ENCODE results near the gene VTA1. TPM values are rescaled to one million over a fixed set of nuclear protein-coding genes. Genes with fewer than 3 reads are reported as not detected.
"Not testable (repeated sequence)": the region's sequence is repeated elsewhere in the genome, so short reads cannot be mapped to it uniquely, and the experiment has no call there.

Gene VTA1
- total RNA-seq, 2 donors from 2014 or later, result 26.4 to 37.3 TPM

DNA sequence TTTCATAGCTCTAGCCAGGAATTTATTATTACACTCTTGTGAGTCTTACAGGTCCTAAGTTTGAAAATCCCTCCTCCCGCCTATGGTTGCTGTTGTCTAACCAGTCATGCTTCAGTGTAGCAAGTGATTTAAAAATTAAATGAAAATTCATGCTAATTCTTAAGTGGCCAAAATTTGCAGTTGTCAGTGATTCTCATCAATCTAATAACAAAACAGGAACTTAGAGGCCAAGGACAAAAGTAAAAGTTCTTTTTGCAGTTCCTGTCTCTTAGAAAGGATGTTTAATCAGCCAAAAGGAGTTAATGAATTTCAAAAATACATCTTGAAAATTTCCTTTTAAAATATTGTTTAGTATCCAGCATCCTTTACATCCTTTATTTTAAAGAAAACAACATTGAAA is 36.3 kb downstream of the VTA1 start:
- DNase-seq (ENCODE audit: low spot score) (no peak), ATAC-seq (ENCODE audit: insufficient number of reproducible peaks, low FRiP score, low read depth) (no peak)
- H3K9me3 ChIP-seq, result peaks cover under 1% of the 10 kb centered on the region
- H3K4me3 ChIP-seq, result no peak overlapping the region
- no peaks in the 10 kb centered on the region for H3K27me3 ChIP-seq (replicated peaks; ENCODE audit: insufficient read depth)
- H3K36me3 ChIP-seq, result no peaks in the 10 kb centered on the region
- H3K27ac ChIP-seq, result no peak overlapping the region
- no peaks in the 10 kb centered on the region for H3K4me1 ChIP-seq (ENCODE audit: control insufficient read depth in 1 of 2, low read depth in 2 of 2)
- TF ChIP-seq, protein P1, sequence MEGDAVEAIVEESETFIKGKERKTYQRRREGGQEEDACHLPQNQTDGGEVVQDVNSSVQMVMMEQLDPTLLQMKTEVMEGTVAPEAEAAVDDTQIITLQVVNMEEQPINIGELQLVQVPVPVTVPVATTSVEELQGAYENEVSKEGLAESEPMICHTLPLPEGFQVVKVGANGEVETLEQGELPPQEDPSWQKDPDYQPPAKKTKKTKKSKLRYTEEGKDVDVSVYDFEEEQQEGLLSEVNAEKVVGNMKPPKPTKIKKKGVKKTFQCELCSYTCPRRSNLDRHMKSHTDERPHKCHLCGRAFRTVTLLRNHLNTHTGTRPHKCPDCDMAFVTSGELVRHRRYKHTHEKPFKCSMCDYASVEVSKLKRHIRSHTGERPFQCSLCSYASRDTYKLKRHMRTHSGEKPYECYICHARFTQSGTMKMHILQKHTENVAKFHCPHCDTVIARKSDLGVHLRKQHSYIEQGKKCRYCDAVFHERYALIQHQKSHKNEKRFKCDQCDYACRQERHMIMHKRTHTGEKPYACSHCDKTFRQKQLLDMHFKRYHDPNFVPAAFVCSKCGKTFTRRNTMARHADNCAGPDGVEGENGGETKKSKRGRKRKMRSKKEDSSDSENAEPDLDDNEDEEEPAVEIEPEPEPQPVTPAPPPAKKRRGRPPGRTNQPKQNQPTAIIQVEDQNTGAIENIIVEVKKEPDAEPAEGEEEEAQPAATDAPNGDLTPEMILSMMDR (IDR thresholded peaks at IDR 0.05), result no peak

GRCh38 chr6:142184307-142184706 is 37.2 kb downstream of the VTA1 start:
- no peak for ATAC-seq (ENCODE audit: insufficient number of reproducible peaks, low FRiP score, low read depth)
- Histone ChIP-seq H3K9me3 (no peaks in the 10 kb centered on the region), H3K27ac (no peak overlapping the region), H3K4me1 (ENCODE audit: control insufficient read depth in 1 of 2, low read depth in 2 of 2) (no peaks in the 10 kb centered on the region), H3K36me3 (no peaks in the 10 kb centered on the region), H3K27me3 (replicated peaks; ENCODE audit: insufficient read depth) (no peaks in the 10 kb centered on the region), H3K4me3 (no peak overlapping the region)
- TF ChIP-seq, protein P1 (IDR thresholded peaks at IDR 0.05), result no peak
- no peak for DNase-seq (ENCODE audit: low spot score)

- TF ChIP-seq, protein P1 (IDR thresholded peaks at IDR 0.05), result no peak
- ATAC-seq (ENCODE audit: insufficient number of reproducible peaks, low FRiP score, low read depth), result no peak
Observed at GRCh38 chr6:142185641-142186040, 38.6 kb downstream of the VTA1 start.

DNA sequence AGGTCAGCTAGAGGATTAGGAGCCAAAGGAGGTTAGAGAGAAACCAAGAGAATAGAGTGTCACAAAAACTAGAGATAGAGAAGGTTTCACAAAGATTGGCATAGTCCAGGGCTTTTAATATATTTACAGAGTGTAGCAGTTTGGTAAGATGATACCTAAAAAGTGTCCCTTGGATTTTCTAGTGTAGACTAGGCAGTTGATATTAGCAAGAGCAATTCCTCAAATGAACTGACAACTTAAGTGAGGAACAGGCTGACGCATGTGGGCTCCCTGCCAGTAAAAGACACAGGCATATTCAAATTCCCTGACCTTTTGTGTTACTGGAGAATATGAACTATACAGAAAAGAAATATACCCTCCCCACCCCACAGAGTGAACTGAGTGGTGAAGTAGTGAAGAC is 40.1 kb downstream of the VTA1 start:
- no peaks in the 10 kb centered on the region for H3K36me3 ChIP-seq
- ATAC-seq (ENCODE audit: insufficient number of reproducible peaks, low FRiP score, low read depth) (no peak), DNase-seq (ENCODE audit: low spot score) (no peak)
- H3K27ac ChIP-seq, result no peak overlapping the region
- H3K4me1 ChIP-seq (ENCODE audit: control insufficient read depth in 1 of 2, low read depth in 2 of 2), result no peaks in the 10 kb centered on the region
- no peak overlapping the region for H3K4me3 ChIP-seq
- no peaks in the 10 kb centered on the region for H3K27me3 ChIP-seq (replicated peaks; ENCODE audit: insufficient read depth)
- no peaks in the 10 kb centered on the region for H3K9me3 ChIP-seq
- TF ChIP-seq, protein P1 (IDR thresholded peaks at IDR 0.05), result no peak

More at GRCh38 chr6:142185641-142186040, 38.6 kb downstream of the VTA1 start:
- Histone ChIP-seq H3K9me3 (no peaks in the 10 kb centered on the region), H3K27ac (no peak overlapping the region), H3K27me3 (replicated peaks; ENCODE audit: insufficient read depth) (no peaks in the 10 kb centered on the region), H3K4me1 (ENCODE audit: control insufficient read depth in 1 of 2, low read depth in 2 of 2) (no peaks in the 10 kb centered on the region), H3K4me3 (no peak overlapping the region), H3K36me3 (no peaks in the 10 kb centered on the region)
- DNase-seq (ENCODE audit: low spot score), result no peak

DNA sequence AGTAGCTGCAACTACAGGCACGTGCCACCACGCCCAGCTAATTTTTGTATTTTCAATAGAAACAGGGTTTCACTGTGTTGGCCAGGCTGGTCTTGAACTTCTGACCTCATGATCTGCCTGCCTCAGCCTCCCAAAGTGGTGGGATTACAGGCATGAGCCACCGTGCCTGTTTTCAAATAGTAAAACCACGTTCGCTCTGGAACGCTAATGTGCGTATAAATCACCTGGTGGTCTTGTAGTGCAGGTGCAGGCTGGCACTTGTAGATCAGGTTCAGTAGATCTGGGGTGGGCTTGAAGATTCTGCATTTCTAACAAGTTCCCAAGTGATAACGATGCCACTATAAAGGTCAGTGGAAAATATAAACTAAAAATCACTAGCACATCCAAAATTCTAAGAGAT is 41.3 kb downstream of the VTA1 start:
- H3K36me3 ChIP-seq; DNase-seq (ENCODE audit: low spot score); H3K9me3 ChIP-seq; ATAC-seq (ENCODE audit: insufficient number of reproducible peaks, low FRiP score, low read depth); H3K27me3 ChIP-seq (replicated peaks; ENCODE audit: insufficient read depth); H3K4me1 ChIP-seq (ENCODE audit: control insufficient read depth in 1 of 2, low read depth in 2 of 2); H3K4me3 ChIP-seq; H3K27ac ChIP-seq: not testable (repeated sequence)

DNA sequence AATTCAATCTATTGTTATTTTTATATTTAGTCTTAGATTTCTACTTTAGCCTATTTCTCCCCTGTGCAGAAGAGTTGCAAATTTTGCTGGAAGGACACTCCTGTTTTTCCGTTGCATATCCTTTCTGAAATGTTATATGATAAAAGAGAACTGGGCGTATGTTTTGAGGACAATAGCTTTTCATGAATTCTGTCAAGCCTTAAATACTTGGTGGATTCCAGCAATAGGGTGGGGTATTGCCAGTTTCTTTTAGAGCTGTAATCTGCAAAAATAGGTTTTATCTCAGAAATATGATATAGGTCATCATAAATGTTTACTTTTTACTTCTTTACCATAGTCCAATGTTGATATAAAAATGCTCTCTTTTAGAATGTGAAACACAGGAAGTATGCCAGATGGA is 42.0 kb downstream of the VTA1 start:
- no peaks in the 10 kb centered on the region for H3K36me3 ChIP-seq
- H3K27ac ChIP-seq, result no peak overlapping the region
- TF ChIP-seq, protein P1 (IDR thresholded peaks at IDR 0.05), result no peak
- ATAC-seq (ENCODE audit: insufficient number of reproducible peaks, low FRiP score, low read depth) (no peak), DNase-seq (ENCODE audit: low spot score) (no peak)
- H3K27me3 ChIP-seq (replicated peaks; ENCODE audit: insufficient read depth), result no peaks in the 10 kb centered on the region
- H3K4me1 ChIP-seq (ENCODE audit: control insufficient read depth in 1 of 2, low read depth in 2 of 2), result no peaks in the 10 kb centered on the region
- H3K9me3 ChIP-seq, result no peaks in the 10 kb centered on the region
- H3K4me3 ChIP-seq, result no peak overlapping the region

Data from thoracic aorta (tissue), 2 donors.